BE2C (cell line): ENCODE results near the gene COL11A1.
A peak's percentile ranks its signal among the peaks of the same experiment; 100 is the strongest.

Experiments
- DNase-seq: peaks from one replicate; pipeline ENCODE4 v3.0.0-alpha.2; 2020
- H3K27me3 ChIP-seq: fragments of 250-450 bp; sonication (Bioruptor Pico); 2 replicates; pipeline ENCODE4 v1.5.1; 2020; ENCODE audit warnings: mild to moderate bottlenecking
- H3K36me3 ChIP-seq: fragments of 250-450 bp; sonication (Bioruptor Pico); 2 replicates; pipeline ENCODE4 v1.5.1; 2020; ENCODE audit warnings: mild to moderate bottlenecking
- H3K4me1 ChIP-seq: fragments of 250-450 bp; sonication (Bioruptor Pico); 2 replicates; pipeline ENCODE4 v1.5.1; 2020
- H3K4me3 ChIP-seq: 2 replicates; pipeline ENCODE4 v1.5.1; 2011; ENCODE audit warnings: low read depth, low read length
- H3K9me3 ChIP-seq: fragments of 250-450 bp; sonication (Bioruptor Pico); 2 replicates; pipeline ENCODE4 v1.5.1; 2020
- CTCF ChIP-seq: IDR thresholded peaks from 2 replicates; pipeline ENCODE4 v1.5.1; 2012; ENCODE audit warnings: mild to moderate bottlenecking, low read depth, low read length

COL11A1 gene

GRCh38 chr1:102872526-102872925, 235.8 kb downstream of the COL11A1 start:
- H3K36me3 ChIP-seq, result no peaks in the 10 kb centered on the region
- H3K27me3 ChIP-seq, result no peaks in the 10 kb centered on the region
- TF ChIP-seq CTCF, result no peak
- no peaks in the 10 kb centered on the region for H3K4me1 ChIP-seq
- no peak overlapping the region for H3K4me3 ChIP-seq
- DNase-seq, result no peak
- no peaks in the 10 kb centered on the region; the same call in 1 of the 2 replicates for H3K9me3 ChIP-seq

GRCh38 chr1:102872097-102872496, 236.2 kb downstream of the COL11A1 start:
- Histone ChIP-seq H3K36me3 (no peaks in the 10 kb centered on the region), H3K4me1 (no peaks in the 10 kb centered on the region), H3K4me3 (no peak overlapping the region), H3K9me3 (no peaks in the 10 kb centered on the region; the same call in 1 of the 2 replicates), H3K27me3 (no peaks in the 10 kb centered on the region)
- DNase-seq, result no peak
- TF ChIP-seq CTCF, result 0 out of 2 replicates have a peak, but pooled peaks have one; percentile 14

GRCh38 chr1:102863704-102864103, 244.6 kb downstream of the COL11A1 start:
- Histone ChIP-seq H3K4me3 (no peak overlapping the region), H3K36me3 (no peaks in the 10 kb centered on the region), H3K9me3 (no peaks in the 10 kb centered on the region), H3K4me1 (peaks cover 11% of the 10 kb centered on the region), H3K27me3 (no peaks in the 10 kb centered on the region)
- TF ChIP-seq CTCF, result no peak
- DNase-seq, result no peak

- H3K27me3 ChIP-seq, result no peaks in the 10 kb centered on the region
- no peaks in the 10 kb centered on the region for H3K36me3 ChIP-seq
- no peak for TF ChIP-seq CTCF
- H3K4me3 ChIP-seq, result no peak overlapping the region
- no peak for DNase-seq
- H3K4me1 ChIP-seq, result peaks cover 11% of the 10 kb centered on the region
- no peaks in the 10 kb centered on the region for H3K9me3 ChIP-seq
Observed at GRCh38 chr1:102861247-102861646, 247.1 kb downstream of the COL11A1 start.

GRCh38 chr1:102858695-102859094, 249.6 kb downstream of the COL11A1 start:
- Histone ChIP-seq H3K4me1 (peaks cover 3% of the 10 kb centered on the region; the same call in 1 of the 2 replicates), H3K36me3 (no peaks in the 10 kb centered on the region), H3K27me3 (no peaks in the 10 kb centered on the region), H3K4me3 (no peak overlapping the region), H3K9me3 (no peaks in the 10 kb centered on the region)
- DNase-seq, result no peak
- no peak for TF ChIP-seq CTCF

- H3K4me1 ChIP-seq, result no peaks in the 10 kb centered on the region
- no peak overlapping the region for H3K4me3 ChIP-seq
- H3K9me3 ChIP-seq, result no peaks in the 10 kb centered on the region
- no peak for TF ChIP-seq CTCF
- no peaks in the 10 kb centered on the region for H3K36me3 ChIP-seq
- no peak for DNase-seq
- H3K27me3 ChIP-seq, result no peaks in the 10 kb centered on the region
Observed at GRCh38 chr1:102857251-102857650, 251.1 kb downstream of the COL11A1 start.
